ENCODE data around the gene USP48. TPM values are rescaled to one million over a fixed set of nuclear protein-coding genes. Genes with fewer than 3 reads are reported as not detected.

The USP48 gene
- total RNA-seq, 2 donors from 2014 or later, result 47.1 to 51.3 TPM

DNA sequence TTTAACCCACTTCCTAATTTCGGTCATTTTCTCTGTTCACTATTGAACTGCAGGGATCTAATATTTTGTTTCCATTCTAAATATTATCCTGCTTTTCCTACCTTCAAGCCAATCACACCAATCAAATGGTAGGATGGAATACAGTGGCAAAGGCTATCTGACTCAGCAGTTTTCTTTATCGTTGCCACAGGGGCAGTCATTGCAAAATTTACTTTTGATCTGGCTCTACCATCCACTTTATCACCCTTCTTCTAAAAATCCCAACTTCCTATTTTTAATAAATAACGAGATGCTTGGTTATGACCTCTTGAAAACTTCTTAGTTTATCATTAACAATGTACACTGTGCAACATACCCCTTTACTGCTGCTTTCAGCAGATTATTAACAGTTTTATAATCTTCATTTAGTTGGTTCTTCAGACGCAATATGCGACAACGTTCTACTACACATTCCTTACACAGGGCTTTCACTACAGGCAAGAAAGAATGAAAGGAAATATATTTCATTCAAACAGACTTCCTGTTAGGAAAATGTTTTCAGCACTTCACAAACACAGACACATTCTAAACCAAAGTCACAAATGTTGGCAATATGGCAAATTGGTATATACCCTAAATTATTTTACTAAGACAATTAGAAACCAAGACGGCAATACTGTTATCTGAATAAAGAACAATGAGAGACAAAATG lies 61.5 kb downstream of the USP48 start:
- no peak for DNase-seq
- Histone ChIP-seq H3K27me3 (no peaks in the 10 kb centered on the region), H3K4me3 (no peak overlapping the region), H3K9ac (ENCODE audit: low read depth in 2 of 2, low read length in 2 of 2) (no peak overlapping the region), H3K36me3 (peaks cover 18% of the 10 kb centered on the region), H3K9me3 (no peaks in the 10 kb centered on the region), H3K27ac (no peak overlapping the region), H3K4me1 (no peaks in the 10 kb centered on the region)
- intact Hi-C loops (cut with DNase I), result no loop called here
- TF ChIP-seq, protein P1, sequence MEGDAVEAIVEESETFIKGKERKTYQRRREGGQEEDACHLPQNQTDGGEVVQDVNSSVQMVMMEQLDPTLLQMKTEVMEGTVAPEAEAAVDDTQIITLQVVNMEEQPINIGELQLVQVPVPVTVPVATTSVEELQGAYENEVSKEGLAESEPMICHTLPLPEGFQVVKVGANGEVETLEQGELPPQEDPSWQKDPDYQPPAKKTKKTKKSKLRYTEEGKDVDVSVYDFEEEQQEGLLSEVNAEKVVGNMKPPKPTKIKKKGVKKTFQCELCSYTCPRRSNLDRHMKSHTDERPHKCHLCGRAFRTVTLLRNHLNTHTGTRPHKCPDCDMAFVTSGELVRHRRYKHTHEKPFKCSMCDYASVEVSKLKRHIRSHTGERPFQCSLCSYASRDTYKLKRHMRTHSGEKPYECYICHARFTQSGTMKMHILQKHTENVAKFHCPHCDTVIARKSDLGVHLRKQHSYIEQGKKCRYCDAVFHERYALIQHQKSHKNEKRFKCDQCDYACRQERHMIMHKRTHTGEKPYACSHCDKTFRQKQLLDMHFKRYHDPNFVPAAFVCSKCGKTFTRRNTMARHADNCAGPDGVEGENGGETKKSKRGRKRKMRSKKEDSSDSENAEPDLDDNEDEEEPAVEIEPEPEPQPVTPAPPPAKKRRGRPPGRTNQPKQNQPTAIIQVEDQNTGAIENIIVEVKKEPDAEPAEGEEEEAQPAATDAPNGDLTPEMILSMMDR (IDR thresholded peaks at IDR 0.05), result no peak

DNA sequence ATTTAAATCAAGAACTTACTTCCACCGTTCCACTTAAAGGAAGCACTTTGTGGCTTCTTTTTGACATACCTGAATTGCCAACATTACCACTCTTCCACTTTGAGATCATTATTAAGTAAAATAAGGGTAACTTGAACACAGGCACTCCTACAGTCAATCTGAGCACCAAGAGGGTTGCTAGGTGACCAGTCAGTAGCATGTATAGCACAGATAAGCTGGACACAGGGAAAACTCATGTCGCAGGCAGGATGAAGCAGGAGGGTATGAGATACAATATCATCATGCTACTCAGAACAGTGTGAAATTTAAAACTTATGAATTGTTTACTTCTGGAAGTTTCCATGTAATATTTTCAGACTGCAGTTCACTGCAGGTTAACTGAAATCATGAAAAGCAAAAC lies 66.8 kb downstream of the USP48 start:
- H3K27me3 ChIP-seq, result no peaks in the 10 kb centered on the region
- no peaks in the 10 kb centered on the region for H3K9me3 ChIP-seq
- TF ChIP-seq, protein P1 (IDR thresholded peaks at IDR 0.05), result no peak
- no peaks in the 10 kb centered on the region for H3K4me1 ChIP-seq
- H3K27ac ChIP-seq, result no peak overlapping the region
- DNase-seq, result no peak
- H3K4me3 ChIP-seq, result no peak overlapping the region
- H3K36me3 ChIP-seq, result peaks cover 18% of the 10 kb centered on the region
- intact Hi-C loops (cut with DNase I), result no loop called here
- no peak overlapping the region for H3K9ac ChIP-seq (ENCODE audit: low read depth in 2 of 2, low read length in 2 of 2)

DNA sequence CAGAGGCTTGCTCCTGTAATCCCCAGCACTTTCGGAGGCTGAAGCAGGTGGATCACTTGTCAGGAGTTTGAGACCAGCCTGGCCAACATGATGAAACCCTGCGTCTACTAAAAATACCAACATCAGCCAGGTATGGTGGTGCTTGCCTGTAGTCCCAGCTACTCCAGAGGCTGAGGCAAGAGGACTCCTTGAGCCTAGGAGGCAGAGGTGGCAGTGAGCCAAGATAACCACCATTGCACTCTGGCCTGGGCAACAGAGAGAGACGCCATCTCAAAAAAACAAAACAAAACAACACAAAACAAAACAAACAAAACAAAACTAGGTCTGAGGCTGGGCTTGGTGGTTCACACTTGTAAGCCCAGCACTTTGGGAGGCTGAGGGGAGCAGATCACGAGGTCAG lies 75.1 kb downstream of the USP48 start:
- DNase-seq, result no peak
- no peaks in the 10 kb centered on the region for H3K4me1 ChIP-seq
- no peaks in the 10 kb centered on the region for H3K27me3 ChIP-seq
- no peaks in the 10 kb centered on the region for H3K36me3 ChIP-seq
- intact Hi-C loops (cut with DNase I), result no loop called here
- no peak overlapping the region for H3K27ac ChIP-seq
- no peak overlapping the region for H3K9ac ChIP-seq (ENCODE audit: low read depth in 2 of 2, low read length in 2 of 2)
- TF ChIP-seq, protein P1 (IDR thresholded peaks at IDR 0.05), result no peak
- H3K4me3 ChIP-seq, result no peak overlapping the region
- H3K9me3 ChIP-seq, result no peaks in the 10 kb centered on the region

DNA sequence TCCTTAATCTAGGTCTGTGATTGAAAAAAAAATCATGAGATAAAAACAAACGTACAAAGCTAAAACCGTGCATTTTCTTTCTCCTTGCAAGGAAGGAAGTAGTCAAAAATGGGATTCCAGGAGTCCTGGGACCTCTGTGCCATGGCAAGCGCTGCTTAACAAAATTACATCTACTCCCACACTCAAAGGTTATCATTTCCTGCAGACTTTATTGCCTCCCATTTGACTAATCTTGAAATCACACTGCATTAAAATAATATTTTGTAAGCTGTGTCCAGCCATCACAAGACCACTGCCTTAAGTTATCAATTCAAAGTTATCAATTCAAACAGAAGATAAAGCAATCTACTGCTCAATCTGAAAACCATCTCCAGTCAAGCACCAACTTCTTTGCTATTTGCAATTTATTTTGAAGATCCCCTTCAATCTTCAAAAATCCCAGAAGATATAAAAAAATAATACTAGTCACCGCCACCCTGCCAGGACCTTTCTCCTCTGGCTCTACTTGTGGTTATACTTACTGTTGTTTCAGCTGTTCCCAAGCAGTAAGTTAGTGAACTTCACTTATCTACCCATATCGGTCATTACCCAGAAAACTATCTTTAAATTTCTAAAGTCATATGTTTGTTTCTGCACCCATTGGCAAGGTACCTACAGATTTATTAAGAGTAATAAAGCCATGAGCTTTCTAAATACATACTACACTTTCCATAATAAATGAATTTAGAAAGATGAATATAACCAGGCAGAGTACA lies 75.7 kb downstream of the USP48 start:
- Histone ChIP-seq H3K36me3 (no peaks in the 10 kb centered on the region), H3K9me3 (no peaks in the 10 kb centered on the region), H3K9ac (ENCODE audit: low read depth in 2 of 2, low read length in 2 of 2) (no peak overlapping the region), H3K27me3 (no peaks in the 10 kb centered on the region), H3K4me3 (no peak overlapping the region), H3K27ac (no peak overlapping the region), H3K4me1 (no peaks in the 10 kb centered on the region)
- no peak for DNase-seq
- intact Hi-C loops (cut with DNase I), result no loop called here
- TF ChIP-seq, protein P1 (IDR thresholded peaks at IDR 0.05), result no peak

DNA sequence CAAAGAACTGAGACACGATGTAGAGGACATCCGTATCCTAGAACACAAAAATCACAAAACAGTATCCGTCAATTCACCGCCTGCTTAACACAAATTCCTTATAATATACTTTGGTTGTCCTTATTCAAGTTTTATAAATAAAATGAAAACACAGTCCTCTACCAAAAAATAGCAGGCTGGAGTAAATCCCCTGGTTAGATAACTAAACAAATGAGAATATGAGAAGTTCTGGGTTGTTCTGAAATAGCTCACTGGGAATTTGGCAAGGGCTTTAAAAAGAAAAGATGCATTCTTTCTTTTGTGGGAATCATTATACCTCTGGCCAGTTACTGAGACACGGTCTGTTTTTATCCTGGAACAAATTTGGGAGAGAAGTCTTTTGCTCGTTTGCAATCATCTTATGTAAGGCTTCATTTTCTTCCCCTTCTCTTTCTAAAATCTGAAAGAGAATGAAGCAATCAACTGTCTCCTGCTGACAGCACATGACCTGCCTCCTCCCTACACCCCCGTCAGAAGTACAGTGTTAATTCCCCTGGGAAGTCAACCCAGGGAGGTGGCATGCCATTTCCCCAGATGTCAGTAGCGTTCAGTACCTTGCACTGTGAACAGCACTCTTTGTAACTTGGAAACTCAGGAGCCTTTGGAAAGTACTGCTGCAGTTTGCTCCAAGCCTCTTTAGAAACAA lies 76.7 kb downstream of the USP48 start:
- intact Hi-C loops (cut with DNase I), result no loop called here
- Histone ChIP-seq H3K4me3 (no peak overlapping the region), H3K9ac (ENCODE audit: low read depth in 2 of 2, low read length in 2 of 2) (no peak overlapping the region), H3K36me3 (no peaks in the 10 kb centered on the region), H3K4me1 (no peaks in the 10 kb centered on the region), H3K27ac (no peak overlapping the region), H3K9me3 (no peaks in the 10 kb centered on the region), H3K27me3 (no peaks in the 10 kb centered on the region)
- TF ChIP-seq, protein P1 (IDR thresholded peaks at IDR 0.05), result no peak
- no peak for DNase-seq
